Endothelial cell of umbilical vein (primary cell): Measurements from ENCODE around the gene PCDHGA4.

Experiments used
- CTCF ChIP-seq, 2 donors: IDR thresholded peaks; 1 replicate in 1 of 2; 2 replicates in 1 of 2; pipeline ENCODE4 v1.5.1; 2011; ENCODE audit warnings: low read length in 2 of 2, mild to moderate bottlenecking in 2 of 2, moderate library complexity in 2 of 2, control low read depth in 1 of 2, inconsistent platforms in 1 of 2, low read depth in 1 of 2; ENCODE audit not compliant: insufficient read depth in 1 of 2; ENCODE audit errors: extremely low read depth in 1 of 2
- MAX ChIP-seq: IDR thresholded peaks from 2 replicates; pipeline ENCODE4 v1.6.1; 2011; ENCODE audit not compliant: insufficient read depth, insufficient read length
- MYC ChIP-seq: IDR thresholded peaks from one replicate; pipeline ENCODE4 v1.6.1; 2011; ENCODE audit warnings: mild to moderate bottlenecking, low read depth, low read length
- POLR2A ChIP-seq: IDR thresholded peaks from 2 replicates; pipeline ENCODE4 v1.6.1; 2012; ENCODE audit warnings: low read depth, mild to moderate bottlenecking, control low read depth, low read length
- POLR2AphosphoS5 ChIP-seq: IDR thresholded peaks from 2 replicates; pipeline ENCODE4 v1.6.1; 2012; ENCODE audit warnings: low read depth, mild to moderate bottlenecking, control low read depth, low read length, moderate library complexity; ENCODE audit not compliant: insufficient read depth

- peak; percentile 18 to 32 for TF ChIP-seq CTCF (IDR thresholded peaks at IDR 0.05; ENCODE audit: extremely low read depth in 1 of 2, insufficient read depth in 1 of 2, low read depth in 1 of 2, low read length in 2 of 2)
- no peak for TF ChIP-seq POLR2A
- no peak for TF ChIP-seq MYC
- TF ChIP-seq POLR2AphosphoS5 = no peak
- no peak for TF ChIP-seq MAX
Observed at GRCh38 chr5:141359790-141360426, 5.1 kb downstream of the PCDHGA4 start, which contains the start of gene PCDHGB2.
